SK-N-MC (cell line): ENCODE data around the gene RPL7A.

Experiments used
- EZH2 ChIP-seq: fragments of 200-600 bp; sonication (generic); IDR thresholded peaks from one replicate; pipeline ENCODE4 v1.6.1; 2017; ENCODE audit warnings: antibody characterized with exemption
- FOXP2 ChIP-seq: optimal IDR thresholded peaks from 2 replicates; pipeline ENCODE3; 2011; ENCODE audit warnings: mild to moderate bottlenecking, moderate library complexity; ENCODE audit not compliant: insufficient read depth; ENCODE audit errors: extremely low read length, control extremely low read depth
- POLR2AphosphoS5 ChIP-seq: IDR thresholded peaks from 2 replicates; pipeline ENCODE4 v1.6.1; 2012; ENCODE audit warnings: mild to moderate bottlenecking, low read depth, low read length, borderline replicate concordance

DNA sequence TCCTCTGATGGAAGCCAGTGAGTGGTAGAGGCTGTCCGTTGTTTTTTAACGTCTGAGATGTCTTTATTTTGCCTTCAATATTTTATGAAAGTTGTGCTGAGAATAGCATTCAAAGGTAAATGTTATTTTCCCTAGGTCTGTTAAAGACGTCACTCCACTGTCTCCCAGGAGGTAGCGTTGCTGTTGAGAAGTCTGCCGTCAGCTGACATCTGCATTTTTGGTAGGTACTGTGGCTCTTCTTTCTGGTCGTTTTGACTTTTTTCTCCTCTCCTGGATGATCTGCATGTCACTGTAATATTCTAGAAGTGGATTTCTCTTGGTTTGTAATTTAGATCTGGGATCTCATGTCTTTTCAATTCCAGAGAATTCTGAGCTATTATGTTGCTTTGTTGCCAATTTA lies 38.4 kb upstream of the RPL7A start:
- no peak for TF ChIP-seq EZH2
- no peak for TF ChIP-seq POLR2AphosphoS5
- TF ChIP-seq FOXP2, result no peak
